ENCODE data around the gene CYP1A2.

Gene CYP1A2

GRCh38 chr15:74790080-74790916 is 41.7 kb downstream of the CYP1A2 start:
- DNase-seq (ENCODE audit: low read depth), result no peak

GRCh38 chr15:74791007-74791406 is 42.4 kb downstream of the CYP1A2 start:
- DNase-seq (ENCODE audit: low read depth), result no peak

DNA sequence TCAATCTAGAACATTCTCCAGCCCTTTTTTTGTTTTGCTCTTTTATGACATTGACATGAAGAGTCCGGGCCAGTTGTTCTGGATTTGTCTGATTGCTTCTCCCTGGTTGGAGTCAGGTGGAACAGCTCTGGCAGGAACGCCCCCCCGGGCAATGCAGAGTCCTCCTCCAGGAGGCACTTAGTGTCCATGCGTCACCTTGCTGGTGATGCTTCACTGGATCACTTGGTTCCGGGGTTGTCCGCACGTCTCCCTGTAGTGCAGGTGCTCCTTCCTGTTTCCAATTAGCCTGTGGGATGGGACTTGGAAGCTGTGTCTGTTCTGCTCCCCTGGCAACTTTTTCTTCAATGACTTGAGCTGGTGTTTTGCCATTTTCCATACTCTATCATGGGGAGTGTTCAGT is 43.0 kb downstream of the CYP1A2 start:
- no peak for DNase-seq (ENCODE audit: low read depth)

- no peak for DNase-seq (ENCODE audit: low read depth)
Observed at GRCh38 chr15:74792227-74793016, 43.8 kb downstream of the CYP1A2 start.

DNA sequence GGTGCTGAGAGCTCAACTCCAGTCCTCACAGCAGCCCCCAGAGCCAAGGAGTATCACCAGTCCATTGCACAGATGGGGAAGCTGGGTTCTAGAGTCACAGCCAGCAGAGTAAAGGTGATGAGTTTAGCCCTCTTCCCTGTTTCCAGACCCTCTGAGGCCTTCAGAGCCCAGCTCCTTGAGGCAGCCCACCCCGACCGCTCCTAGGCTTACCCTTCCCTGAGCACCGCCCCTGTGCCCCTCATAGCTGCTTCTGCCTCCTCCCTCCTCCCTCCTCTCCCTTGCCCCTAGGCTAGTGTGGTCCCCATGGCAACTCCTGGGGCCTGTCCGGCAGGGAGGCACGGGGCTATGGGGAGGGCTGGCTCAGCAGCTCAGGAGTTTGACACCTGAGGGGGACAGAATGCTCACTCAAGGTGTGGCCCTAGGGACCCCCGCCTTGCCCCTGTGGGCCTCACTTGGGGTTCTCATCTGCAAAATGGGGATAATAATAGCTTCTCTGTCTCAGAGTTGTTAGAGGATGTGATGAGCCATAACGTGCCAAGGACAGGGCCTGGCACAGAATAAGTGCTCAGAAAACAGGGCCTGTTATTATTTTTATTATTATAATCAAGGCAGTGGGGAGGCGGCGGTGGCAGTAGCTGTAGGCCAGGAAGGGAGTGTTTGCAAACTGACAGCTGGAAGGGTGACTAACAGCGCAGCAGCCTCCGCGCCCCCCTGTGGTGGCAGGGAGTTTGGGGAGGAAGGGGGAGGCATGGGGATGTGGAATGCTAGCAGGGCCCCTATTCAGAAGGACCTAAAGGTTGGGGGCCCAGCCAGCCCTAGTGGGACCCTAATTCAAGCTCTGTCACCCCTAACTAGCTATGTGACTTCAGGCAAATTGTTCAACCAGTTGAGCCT is 44.7 kb downstream of the CYP1A2 start:
- peak; percentile 63 for DNase-seq (ENCODE audit: low read depth)

DNA sequence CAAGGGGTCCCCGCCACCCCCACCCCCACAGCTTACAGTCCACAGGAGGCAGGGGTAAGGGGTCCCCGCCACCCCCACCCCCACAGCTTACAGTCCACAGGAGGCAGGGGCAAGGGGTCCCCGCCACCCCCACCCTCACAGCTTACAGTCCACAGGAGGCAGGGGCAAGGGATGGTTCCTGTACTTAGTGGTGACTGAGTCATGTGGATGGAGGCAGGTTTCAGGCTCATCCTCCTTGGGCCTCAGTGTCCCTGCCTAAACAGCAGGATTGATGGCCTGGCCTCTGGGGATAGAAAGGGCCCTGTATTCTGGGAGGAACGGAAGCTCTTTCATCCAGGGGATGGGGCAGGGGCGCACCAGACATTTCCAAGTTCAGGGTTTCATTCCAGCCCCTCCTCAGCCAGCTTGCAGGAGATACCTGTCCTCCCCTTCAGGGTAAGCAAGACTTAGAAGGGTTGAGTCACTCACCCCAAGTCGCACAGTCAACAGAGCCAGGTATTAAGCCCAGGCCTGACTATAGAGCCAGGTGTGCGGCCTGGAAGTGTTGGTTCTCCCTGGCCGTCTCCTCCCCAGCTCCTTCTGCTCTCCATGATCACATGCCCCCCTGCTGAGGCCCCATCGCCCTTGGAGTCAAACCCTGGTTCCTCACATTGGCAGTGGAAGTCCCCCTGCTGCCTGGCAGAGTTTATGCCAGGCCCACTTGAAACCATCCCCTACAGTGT is 45.8 kb downstream of the CYP1A2 start:
- DNase-seq (ENCODE audit: low read depth), result no peak

- DNase-seq (ENCODE audit: low read depth), result no peak
Observed at GRCh38 chr15:74794970-74795349, 46.3 kb downstream of the CYP1A2 start.

DNA sequence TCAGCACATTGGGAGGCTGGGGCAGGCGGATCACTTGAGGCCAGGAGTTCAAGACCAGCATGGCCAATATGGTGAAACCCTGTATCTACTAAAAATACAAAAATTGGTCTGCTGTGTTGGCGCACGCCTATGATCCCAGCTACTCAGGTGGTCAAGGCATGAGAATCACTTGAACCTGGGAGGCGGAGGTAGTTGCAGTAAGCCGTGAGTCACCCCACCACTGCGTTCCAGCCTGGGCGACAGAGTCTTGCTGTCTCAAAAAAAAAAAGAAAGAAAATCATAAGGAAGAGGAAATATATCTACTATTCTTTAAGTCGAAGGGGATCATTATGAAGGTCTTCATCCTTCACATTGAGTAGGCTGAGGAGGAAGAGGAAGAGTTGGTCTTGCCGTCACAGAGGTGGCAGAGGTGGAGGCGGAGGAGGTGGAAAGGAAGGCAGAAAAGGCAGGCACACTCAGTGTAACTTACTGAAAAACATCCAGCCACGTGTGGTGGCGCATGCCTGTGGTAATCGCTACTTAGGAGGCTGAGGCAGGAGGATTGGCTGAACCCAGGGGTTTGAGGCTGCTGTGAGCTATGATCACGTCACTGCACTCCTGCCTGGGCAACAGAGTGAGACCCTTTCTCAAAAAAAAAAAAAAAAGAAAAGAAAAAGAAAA is 47.5 kb downstream of the CYP1A2 start:
- no peak for DNase-seq (ENCODE audit: low read depth)

DNA sequence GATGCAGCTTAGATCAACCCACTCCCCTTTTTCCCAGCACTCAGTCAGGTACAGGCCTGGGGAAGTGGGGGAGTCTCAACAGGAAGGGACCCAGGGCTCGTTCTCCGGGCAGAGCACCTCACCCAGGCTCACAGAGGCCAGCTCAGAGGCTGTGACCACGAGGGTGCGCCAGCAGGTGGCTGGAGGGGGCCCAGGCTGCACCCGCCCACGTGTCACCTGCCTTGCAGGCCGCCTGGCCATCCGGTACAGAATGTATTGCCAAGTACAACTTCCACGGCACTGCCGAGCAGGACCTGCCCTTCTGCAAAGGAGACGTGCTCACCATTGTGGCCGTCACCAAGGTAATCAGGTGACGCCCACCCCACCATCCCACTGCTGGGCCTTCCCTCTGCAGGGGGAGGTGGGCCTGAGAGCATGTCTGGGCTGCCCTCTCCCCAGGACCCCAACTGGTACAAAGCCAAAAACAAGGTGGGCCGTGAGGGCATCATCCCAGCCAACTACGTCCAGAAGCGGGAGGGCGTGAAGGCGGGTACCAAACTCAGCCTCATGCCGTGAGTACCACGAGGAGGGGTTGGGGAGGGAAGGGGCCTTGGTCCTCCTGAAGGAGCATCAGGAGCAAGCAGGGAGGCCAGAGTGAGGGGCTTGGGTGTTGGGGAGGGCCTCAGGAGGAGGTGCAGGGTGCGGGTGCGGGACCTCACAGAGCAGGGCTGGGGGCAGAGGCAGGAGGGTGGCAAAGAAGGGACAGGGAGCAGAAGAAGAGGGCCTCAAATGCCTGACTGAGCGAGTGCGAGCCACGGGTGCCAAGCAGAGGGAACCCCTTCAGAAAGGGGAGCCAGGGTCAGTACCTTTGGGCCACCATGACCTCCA is 50.0 kb downstream of the CYP1A2 start:
- DNase-seq (ENCODE audit: low read depth), result no peak

DNA sequence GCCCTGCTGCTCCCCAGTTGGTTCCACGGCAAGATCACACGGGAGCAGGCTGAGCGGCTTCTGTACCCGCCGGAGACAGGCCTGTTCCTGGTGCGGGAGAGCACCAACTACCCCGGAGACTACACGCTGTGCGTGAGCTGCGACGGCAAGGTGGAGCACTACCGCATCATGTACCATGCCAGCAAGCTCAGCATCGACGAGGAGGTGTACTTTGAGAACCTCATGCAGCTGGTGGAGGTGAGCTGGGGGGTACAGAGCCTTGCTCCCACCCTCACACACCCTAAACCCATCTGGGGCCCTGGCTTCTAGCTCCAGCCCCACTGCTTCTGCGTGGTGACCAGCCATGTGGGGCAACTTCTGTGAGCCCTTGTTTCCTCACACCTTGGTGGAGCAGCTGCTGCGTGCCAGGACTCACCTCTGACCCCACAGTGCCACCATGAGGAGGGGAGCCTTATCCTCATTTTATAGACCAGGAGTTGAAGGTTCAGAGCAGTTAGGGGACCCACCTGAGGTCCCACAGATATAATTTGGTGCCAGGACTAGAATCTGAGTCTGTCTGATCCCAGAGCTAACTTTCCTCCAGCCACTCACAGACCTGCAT is 50.7 kb downstream of the CYP1A2 start:
- no peak for DNase-seq (ENCODE audit: low read depth)

DNA sequence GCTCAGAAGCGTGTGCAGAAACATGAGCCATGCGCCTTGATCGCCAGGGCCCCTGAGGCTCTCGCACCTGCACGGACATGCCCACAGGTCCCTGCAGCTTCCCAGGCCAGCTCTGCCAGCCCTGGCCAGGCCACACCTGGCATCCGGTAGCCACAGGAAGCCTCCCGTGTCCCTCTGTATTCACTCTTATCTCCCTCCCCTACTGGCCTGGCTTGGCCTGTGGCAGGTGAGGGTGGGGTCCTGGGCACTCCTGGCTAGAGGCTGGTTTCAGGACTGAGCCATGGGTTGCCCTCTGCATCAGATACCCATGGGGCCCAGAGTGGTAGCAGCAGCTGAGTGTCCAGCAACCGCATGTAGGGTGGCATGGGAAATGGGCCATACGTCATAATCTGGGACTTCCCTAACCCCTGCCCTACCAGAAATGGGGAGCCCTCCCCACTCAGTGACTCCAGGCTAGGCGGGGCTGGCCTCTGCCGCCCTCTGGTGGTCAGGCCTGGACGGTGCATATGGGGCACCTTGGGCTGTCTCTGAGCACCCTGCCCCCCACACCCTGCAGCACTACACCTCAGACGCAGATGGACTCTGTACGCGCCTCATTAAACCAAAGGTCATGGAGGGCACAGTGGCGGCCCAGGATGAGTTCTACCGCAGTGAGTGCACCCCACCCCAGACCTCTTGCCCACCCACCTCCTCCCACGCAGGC is 51.4 kb downstream of the CYP1A2 start:
- peak; percentile 69 for DNase-seq (ENCODE audit: low read depth)

GRCh38 chr15:74800559-74801094 is 52.0 kb downstream of the CYP1A2 start:
- no peak for DNase-seq (ENCODE audit: low read depth)

GRCh38 chr15:74801311-74801997 is 52.8 kb downstream of the CYP1A2 start:
- DNase-seq (ENCODE audit: low read depth), result no peak

GRCh38 chr15:74802290-74802689 is 53.6 kb downstream of the CYP1A2 start:
- no peak for DNase-seq (ENCODE audit: low read depth)

DNA sequence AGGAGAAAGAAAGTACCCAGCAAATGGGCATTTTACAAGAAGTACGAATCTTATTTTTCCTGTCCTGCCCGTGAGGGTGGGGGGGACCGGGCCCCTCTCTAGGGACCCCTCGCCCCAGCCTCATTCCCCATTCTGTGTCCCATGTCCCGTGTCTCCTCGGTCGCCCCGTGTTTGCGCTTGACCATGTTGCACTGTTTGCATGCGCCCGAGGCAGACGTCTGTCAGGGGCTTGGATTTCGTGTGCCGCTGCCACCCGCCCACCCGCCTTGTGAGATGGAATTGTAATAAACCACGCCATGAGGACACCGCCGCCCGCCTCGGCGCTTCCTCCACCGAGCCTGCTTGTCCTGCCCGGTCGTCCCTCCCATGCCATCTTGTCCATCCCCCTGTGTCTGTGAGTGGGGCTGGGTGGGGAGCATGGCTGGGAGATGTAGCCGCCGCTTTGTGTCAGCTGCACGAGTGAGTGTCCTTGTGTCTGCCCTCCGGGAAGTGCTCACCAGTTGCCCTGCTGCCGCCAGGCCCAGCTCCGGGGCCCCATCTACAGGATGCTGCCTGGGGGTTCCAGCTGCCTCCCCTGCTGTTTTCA is 54.3 kb downstream of the CYP1A2 start:
- DNase-seq (ENCODE audit: low read depth), result no peak

DNA sequence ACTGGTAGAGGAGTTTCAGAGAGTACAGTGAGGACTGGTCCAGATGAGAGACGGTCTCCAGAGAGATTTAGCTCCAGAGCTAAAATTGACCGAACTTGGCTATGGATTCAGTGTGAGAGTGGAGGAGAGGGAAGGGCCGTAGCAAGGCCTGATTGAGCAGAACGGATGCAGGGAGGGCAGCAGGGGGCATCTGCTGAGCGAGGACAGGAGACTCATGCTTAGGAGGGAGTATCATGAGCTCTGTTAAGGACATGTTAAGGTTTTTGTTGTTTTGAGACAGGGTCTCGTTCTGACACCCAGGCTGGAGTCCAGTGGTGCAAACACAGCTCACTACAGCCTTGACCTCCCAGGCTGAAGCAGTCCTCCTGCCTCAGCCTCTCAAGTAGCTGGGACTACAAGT is 56.3 kb downstream of the CYP1A2 start:
- no peak for DNase-seq (ENCODE audit: low read depth)
